ENCODE measurements around the gene MPEG1.

MPEG1 gene

GRCh38 chr11:59192446-59193020 is 20.2 kb downstream of the MPEG1 start:
- H3K36me3 ChIP-seq: peaks cover 66% of the 10 kb centered on the region

GRCh38 chr11:59191890-59192289 is 20.8 kb downstream of the MPEG1 start:
- H3K27ac ChIP-seq: no peak overlapping the region
- H3K9ac ChIP-seq: no peak overlapping the region
- peaks cover 16% of the 10 kb centered on the region for H3K4me1 ChIP-seq
- H3K4me2 ChIP-seq: no peak overlapping the region
- peaks cover 7% of the 10 kb centered on the region; the same call in 1 of the 2 replicates for H3K9me3 ChIP-seq
- no peaks in the 10 kb centered on the region for H3K27me3 ChIP-seq
- no peak for TF ChIP-seq Cebpa-rat (IDR thresholded peaks at IDR 0.05)
- peaks cover 65% of the 10 kb centered on the region for H3K36me3 ChIP-seq
- H3K4me3 ChIP-seq: no peak overlapping the region
- H4K20me1 ChIP-seq: no peaks in the 10 kb centered on the region

More at GRCh38 chr11:59192446-59193020, 20.2 kb downstream of the MPEG1 start:
- no peaks in the 10 kb centered on the region for H4K20me1 ChIP-seq
- H3K27me3 ChIP-seq: no peaks in the 10 kb centered on the region
- H3K4me1 ChIP-seq: peaks cover 22% of the 10 kb centered on the region
- H3K27ac ChIP-seq: no peak overlapping the region
- H3K9ac ChIP-seq: no peak overlapping the region
- H3K4me3 ChIP-seq: no peak overlapping the region
- no peak overlapping the region for H3K4me2 ChIP-seq
- no peak for TF ChIP-seq Cebpa-rat (IDR thresholded peaks at IDR 0.05)
- H3K9me3 ChIP-seq: peaks cover 8% of the 10 kb centered on the region; the same call in 1 of the 2 replicates

- H3K36me3 ChIP-seq: peaks cover 62% of the 10 kb centered on the region; the same call in 1 of the 2 replicates
- no peaks in the 10 kb centered on the region for H4K20me1 ChIP-seq
- H3K4me1 ChIP-seq: peaks cover 12% of the 10 kb centered on the region
- no peak overlapping the region for H3K4me2 ChIP-seq
- no peak overlapping the region for H3K9ac ChIP-seq
- TF ChIP-seq Cebpa-rat (IDR thresholded peaks at IDR 0.05): no peak
- no peaks in the 10 kb centered on the region for H3K9me3 ChIP-seq
- no peaks in the 10 kb centered on the region for H3K27me3 ChIP-seq
- H3K4me3 ChIP-seq: no peak overlapping the region
- no peak overlapping the region for H3K27ac ChIP-seq
Measured at GRCh38 chr11:59191095-59191494, 21.6 kb downstream of the MPEG1 start.

GRCh38 chr11:59189986-59190385 is 22.7 kb downstream of the MPEG1 start:
- H3K27me3 ChIP-seq: no peaks in the 10 kb centered on the region
- no peaks in the 10 kb centered on the region for H4K20me1 ChIP-seq
- H3K4me3 ChIP-seq: no peak overlapping the region
- H3K9ac ChIP-seq: no peak overlapping the region
- H3K27ac ChIP-seq: no peak overlapping the region
- H3K4me2 ChIP-seq: peak overlapping the region; percentile 21; the same call in 1 of the 2 replicates
- H3K9me3 ChIP-seq: no peaks in the 10 kb centered on the region
- no peak for TF ChIP-seq Cebpa-rat (IDR thresholded peaks at IDR 0.05)
- H3K4me1 ChIP-seq: peaks cover 8% of the 10 kb centered on the region
- H3K36me3 ChIP-seq: peaks cover 59% of the 10 kb centered on the region; the same call in 1 of the 2 replicates

- Histone ChIP-seq H3K9ac (no peak overlapping the region), H4K20me1 (no peaks in the 10 kb centered on the region), H3K4me3 (no peak overlapping the region), H3K27ac (no peak overlapping the region), H3K4me1 (peaks cover 8% of the 10 kb centered on the region), H3K36me3 (peaks cover 52% of the 10 kb centered on the region; the same call in 1 of the 2 replicates), H3K4me2 (no peak overlapping the region), H3K9me3 (no peaks in the 10 kb centered on the region), H3K27me3 (no peaks in the 10 kb centered on the region)
- no peak for TF ChIP-seq Cebpa-rat (IDR thresholded peaks at IDR 0.05)
Measured at GRCh38 chr11:59188954-59189353, 23.8 kb downstream of the MPEG1 start.

GRCh38 chr11:59187587-59187986 is 25.1 kb downstream of the MPEG1 start:
- Histone ChIP-seq H3K27me3 (no peaks in the 10 kb centered on the region), H3K4me1 (peaks cover 8% of the 10 kb centered on the region), H4K20me1 (no peaks in the 10 kb centered on the region), H3K9ac (no peak overlapping the region), H3K36me3 (peaks cover 52% of the 10 kb centered on the region; the same call in 1 of the 2 replicates), H3K9me3 (no peaks in the 10 kb centered on the region), H3K27ac (no peak overlapping the region), H3K4me2 (no peak overlapping the region), H3K4me3 (no peak overlapping the region)
- no peak for TF ChIP-seq Cebpa-rat (IDR thresholded peaks at IDR 0.05)

GRCh38 chr11:59187035-59187434 is 25.7 kb downstream of the MPEG1 start:
- no peak overlapping the region for H3K27ac ChIP-seq
- no peaks in the 10 kb centered on the region for H4K20me1 ChIP-seq
- H3K4me3 ChIP-seq: no peak overlapping the region
- TF ChIP-seq Cebpa-rat (IDR thresholded peaks at IDR 0.05): no peak
- H3K36me3 ChIP-seq: peaks cover 52% of the 10 kb centered on the region; the same call in 1 of the 2 replicates
- H3K27me3 ChIP-seq: no peaks in the 10 kb centered on the region
- H3K4me2 ChIP-seq: no peak overlapping the region
- H3K9ac ChIP-seq: no peak overlapping the region
- H3K4me1 ChIP-seq: peaks cover 8% of the 10 kb centered on the region
- no peaks in the 10 kb centered on the region for H3K9me3 ChIP-seq

- Histone ChIP-seq H3K9ac (no peak overlapping the region), H3K4me3 (no peak overlapping the region), H4K20me1 (no peaks in the 10 kb centered on the region), H3K4me2 (no peak overlapping the region), H3K27ac (no peak overlapping the region), H3K4me1 (peaks cover 8% of the 10 kb centered on the region), H3K27me3 (no peaks in the 10 kb centered on the region), H3K36me3 (peaks cover 48% of the 10 kb centered on the region; the same call in 1 of the 2 replicates), H3K9me3 (no peaks in the 10 kb centered on the region)
- no peak for TF ChIP-seq Cebpa-rat (IDR thresholded peaks at IDR 0.05)
Measured at GRCh38 chr11:59186130-59186594, 26.6 kb downstream of the MPEG1 start.

- Histone ChIP-seq H3K9me3 (peaks cover 3% of the 10 kb centered on the region), H3K27me3 (no peaks in the 10 kb centered on the region), H3K27ac (no peak overlapping the region), H3K4me3 (no peak overlapping the region), H3K4me1 (peaks cover 8% of the 10 kb centered on the region), H4K20me1 (no peaks in the 10 kb centered on the region), H3K36me3 (peaks cover 43% of the 10 kb centered on the region; the same call in 1 of the 2 replicates), H3K9ac (no peak overlapping the region), H3K4me2 (no peak overlapping the region)
- no peak for TF ChIP-seq Cebpa-rat (IDR thresholded peaks at IDR 0.05)
Measured at GRCh38 chr11:59185386-59185945, 27.3 kb downstream of the MPEG1 start.

- no peak for TF ChIP-seq Cebpa-rat (IDR thresholded peaks at IDR 0.05)
- H3K27ac ChIP-seq: no peak overlapping the region
- no peaks in the 10 kb centered on the region for H4K20me1 ChIP-seq
Measured at GRCh38 chr11:59184691-59185339, 27.9 kb downstream of the MPEG1 start.

More at GRCh38 chr11:59184691-59185339, 27.9 kb downstream of the MPEG1 start:
- H3K36me3 ChIP-seq: peaks cover 38% of the 10 kb centered on the region; the same call in 1 of the 2 replicates
- H3K4me1 ChIP-seq: peaks cover 4% of the 10 kb centered on the region
- H3K4me3 ChIP-seq: no peak overlapping the region
- no peaks in the 10 kb centered on the region for H3K27me3 ChIP-seq
- no peak overlapping the region for H3K4me2 ChIP-seq
- no peak overlapping the region for H3K9ac ChIP-seq
- peaks cover 10% of the 10 kb centered on the region for H3K9me3 ChIP-seq
